PFSK-1 (cell line): ENCODE results near the gene GRIA3.

Experiments used
- FOXP2 ChIP-seq: optimal IDR thresholded peaks from 2 replicates; pipeline ENCODE3; 2011; ENCODE audit warnings: borderline replicate concordance, control low read depth, inconsistent platforms; ENCODE audit not compliant: insufficient read depth; ENCODE audit errors: extremely low read length, extremely low read depth
- POLR2AphosphoS5 ChIP-seq: IDR thresholded peaks from 2 replicates; pipeline ENCODE4 v1.6.1; 2012; ENCODE audit warnings: low read depth, mild to moderate bottlenecking, control low read depth, low read length, moderate library complexity
- REST ChIP-seq, 2 experiments: IDR thresholded peaks; 2 replicates each; pipeline versions ENCODE4 v1.6.1 to v1.8.0; 2011 to 2012; ENCODE audit warnings: low read depth in 2 of 2, low read length in 2 of 2, control low read depth in 1 of 2, inconsistent platforms in 1 of 2, mild to moderate bottlenecking in 1 of 2, moderate library complexity in 1 of 2; ENCODE audit not compliant: insufficient read depth in 1 of 2
- SIN3A ChIP-seq: IDR thresholded peaks from 2 replicates; pipeline ENCODE4 v1.6.1; 2012; ENCODE audit warnings: mild to moderate bottlenecking, low read length, moderate library complexity, borderline replicate concordance; ENCODE audit not compliant: insufficient read depth
- TAF1 ChIP-seq: IDR thresholded peaks from 2 replicates; pipeline ENCODE4 v1.6.1; 2012; ENCODE audit warnings: low read length, control low read depth, borderline replicate concordance; ENCODE audit not compliant: insufficient read depth

Gene GRIA3

GRCh38 chrX:123468481-123468880 is 284.4 kb downstream of the GRIA3 start:
- TF ChIP-seq POLR2AphosphoS5 (no peak), SIN3A (no peak), TAF1 (no peak), FOXP2 (no peak), REST (IDR thresholded peaks at IDR 0.05; ENCODE audit: insufficient read depth in 1 of 2, low read depth in 2 of 2, low read length in 2 of 2) (no peak)

- no peak for TF ChIP-seq TAF1
- TF ChIP-seq SIN3A, result no peak
- TF ChIP-seq REST (IDR thresholded peaks at IDR 0.05; ENCODE audit: insufficient read depth in 1 of 2, low read depth in 2 of 2, low read length in 2 of 2), result no peak
- no peak for TF ChIP-seq FOXP2
- no peak for TF ChIP-seq POLR2AphosphoS5
These were observed 291.1 kb downstream of the GRIA3 start for GRCh38 chrX:123475068-123475724.

DNA sequence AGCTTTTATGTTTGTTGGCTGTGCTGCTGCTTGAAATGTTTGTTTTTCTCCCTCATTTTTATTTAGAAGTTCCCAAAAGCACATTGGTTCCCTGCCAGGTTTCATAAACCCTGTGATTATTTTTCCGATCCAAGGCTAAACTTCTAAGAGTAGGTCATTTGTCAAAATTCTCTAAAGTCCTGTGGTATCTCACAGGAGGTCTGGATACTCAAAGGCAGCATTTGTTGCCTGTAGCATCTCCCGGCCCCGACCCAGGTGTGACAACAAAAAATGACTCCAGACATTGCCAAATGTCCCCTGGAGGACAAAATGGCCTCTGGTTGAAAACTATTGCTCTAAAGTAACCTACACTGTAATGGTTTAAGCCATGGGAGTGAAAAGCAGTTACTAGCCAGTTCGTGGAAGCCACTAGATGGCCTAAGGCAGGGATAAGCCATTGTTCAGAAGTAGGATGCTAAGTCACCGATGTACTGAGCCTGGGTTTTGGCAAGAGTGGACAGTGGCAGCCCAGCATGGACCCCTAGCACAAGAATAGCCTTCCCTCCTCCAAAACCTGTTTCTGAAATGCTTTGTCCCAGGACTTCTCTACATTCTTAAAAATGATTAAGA is 292.6 kb downstream of the GRIA3 start:
- TF ChIP-seq TAF1 (no peak), POLR2AphosphoS5 (no peak), FOXP2 (no peak), REST (IDR thresholded peaks at IDR 0.05; ENCODE audit: insufficient read depth in 1 of 2, low read depth in 2 of 2, low read length in 2 of 2) (no peak), SIN3A (no peak)

DNA sequence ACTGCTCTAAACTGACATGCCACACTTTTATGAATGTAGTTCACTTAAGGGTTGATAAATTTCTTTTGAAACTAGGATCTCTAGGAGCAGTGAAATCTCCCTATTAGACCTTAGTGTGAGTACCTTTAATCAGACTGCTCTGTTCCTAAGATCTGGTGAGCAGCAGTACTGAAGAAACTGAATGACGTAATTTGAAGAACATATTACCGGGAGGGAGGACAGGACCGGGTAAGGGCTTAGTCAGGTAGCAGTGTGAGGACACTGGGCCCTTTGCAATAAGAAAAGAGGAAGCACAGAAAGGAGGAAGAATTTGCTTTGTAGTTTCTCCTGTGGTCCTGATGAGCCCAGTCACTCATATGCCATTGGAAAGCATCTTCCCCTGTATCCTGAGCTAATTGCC is 293.6 kb downstream of the GRIA3 start:
- TF ChIP-seq FOXP2 (no peak), REST (IDR thresholded peaks at IDR 0.05; ENCODE audit: insufficient read depth in 1 of 2, low read depth in 2 of 2, low read length in 2 of 2) (no peak), POLR2AphosphoS5 (no peak), TAF1 (no peak), SIN3A (no peak)
